Measurements from ENCODE around the gene GOLGA6A.
"Not testable (repeated sequence)": the region's sequence is repeated elsewhere in the genome, so short reads cannot be mapped to it uniquely, and the experiment has no call there.

- TF ChIP-seq, protein P1, sequence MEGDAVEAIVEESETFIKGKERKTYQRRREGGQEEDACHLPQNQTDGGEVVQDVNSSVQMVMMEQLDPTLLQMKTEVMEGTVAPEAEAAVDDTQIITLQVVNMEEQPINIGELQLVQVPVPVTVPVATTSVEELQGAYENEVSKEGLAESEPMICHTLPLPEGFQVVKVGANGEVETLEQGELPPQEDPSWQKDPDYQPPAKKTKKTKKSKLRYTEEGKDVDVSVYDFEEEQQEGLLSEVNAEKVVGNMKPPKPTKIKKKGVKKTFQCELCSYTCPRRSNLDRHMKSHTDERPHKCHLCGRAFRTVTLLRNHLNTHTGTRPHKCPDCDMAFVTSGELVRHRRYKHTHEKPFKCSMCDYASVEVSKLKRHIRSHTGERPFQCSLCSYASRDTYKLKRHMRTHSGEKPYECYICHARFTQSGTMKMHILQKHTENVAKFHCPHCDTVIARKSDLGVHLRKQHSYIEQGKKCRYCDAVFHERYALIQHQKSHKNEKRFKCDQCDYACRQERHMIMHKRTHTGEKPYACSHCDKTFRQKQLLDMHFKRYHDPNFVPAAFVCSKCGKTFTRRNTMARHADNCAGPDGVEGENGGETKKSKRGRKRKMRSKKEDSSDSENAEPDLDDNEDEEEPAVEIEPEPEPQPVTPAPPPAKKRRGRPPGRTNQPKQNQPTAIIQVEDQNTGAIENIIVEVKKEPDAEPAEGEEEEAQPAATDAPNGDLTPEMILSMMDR (conservative IDR thresholded peaks at IDR 0.05; ENCODE audit: low read length) = not testable (repeated sequence)
- TF ChIP-seq EZH2phosphoT487 (IDR thresholded peaks at IDR 0.05; ENCODE audit: borderline replicate concordance) = not testable (repeated sequence)
Observed at GRCh38 chr15:74059050-74059833, 23.1 kb downstream of the GOLGA6A start.

Measured in Loucy (cell line).